Measurements from ENCODE around the gene ARHGAP28.

ARHGAP28 gene

GRCh38 chr18:6810191-6810590 is 80.7 kb downstream of the ARHGAP28 start:
- TF ChIP-seq CTCF (IDR thresholded peaks at IDR 0.05; ENCODE audit: insufficient read depth, low read length, poor library complexity, severe bottlenecking) = no peak
- H3K27me3 ChIP-seq (replicated peaks; ENCODE audit: control insufficient read depth, insufficient read depth, low read length) = no peaks in the 10 kb centered on the region
- H3K4me3 ChIP-seq (replicated peaks; ENCODE audit: low read depth, low read length) = no peak overlapping the region
- H3K36me3 ChIP-seq (ENCODE audit: control insufficient read depth, insufficient read depth, low read length) = no peaks in the 10 kb centered on the region
- no peak for DNase-seq (ENCODE audit: extremely low read depth, insufficient read length)

GRCh38 chr18:6811816-6812215 is 82.3 kb downstream of the ARHGAP28 start:
- no peaks in the 10 kb centered on the region; the same call in 1 of the 2 replicates for H3K27me3 ChIP-seq (replicated peaks; ENCODE audit: control insufficient read depth, insufficient read depth, low read length)
- DNase-seq (ENCODE audit: extremely low read depth, insufficient read length) = no peak
- no peak for TF ChIP-seq CTCF (IDR thresholded peaks at IDR 0.05; ENCODE audit: insufficient read depth, low read length, poor library complexity, severe bottlenecking)
- H3K4me3 ChIP-seq (replicated peaks; ENCODE audit: low read depth, low read length) = no peak overlapping the region
- H3K36me3 ChIP-seq (ENCODE audit: control insufficient read depth, insufficient read depth, low read length) = no peaks in the 10 kb centered on the region

GRCh38 chr18:6814882-6815425 is 85.4 kb downstream of the ARHGAP28 start:
- Histone ChIP-seq H3K4me3 (replicated peaks; ENCODE audit: low read depth, low read length) (no peak overlapping the region), H3K36me3 (ENCODE audit: control insufficient read depth, insufficient read depth, low read length) (no peaks in the 10 kb centered on the region), H3K27me3 (replicated peaks; ENCODE audit: control insufficient read depth, insufficient read depth, low read length) (no peaks in the 10 kb centered on the region; the same call in 1 of the 2 replicates)
- DNase-seq (ENCODE audit: extremely low read depth, insufficient read length) = no peak
- TF ChIP-seq CTCF (IDR thresholded peaks at IDR 0.05; ENCODE audit: insufficient read depth, low read length, poor library complexity, severe bottlenecking) = no peak

DNA sequence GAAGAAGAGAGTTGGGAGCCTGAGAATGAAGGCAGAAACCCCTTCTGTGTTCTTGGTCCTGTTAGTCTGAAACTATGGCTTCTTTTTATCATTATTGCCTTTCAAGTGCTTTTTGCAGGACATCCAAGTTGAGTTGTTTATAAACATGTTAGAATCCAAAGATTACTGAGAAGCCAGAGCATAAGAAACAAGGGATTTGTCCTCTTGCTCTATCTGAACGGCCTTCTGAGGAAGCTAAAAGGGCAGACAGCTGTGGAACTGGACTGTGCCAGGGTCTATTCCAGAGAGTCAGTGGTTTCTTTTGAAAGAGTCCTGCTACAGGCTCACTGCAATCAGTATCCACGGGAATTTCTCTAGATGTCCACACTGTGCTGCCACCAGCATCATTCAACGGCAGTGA is 86.6 kb downstream of the ARHGAP28 start:
- no peak for DNase-seq (ENCODE audit: extremely low read depth, insufficient read length)
- Histone ChIP-seq H3K27me3 (replicated peaks; ENCODE audit: control insufficient read depth, insufficient read depth, low read length) (no peaks in the 10 kb centered on the region; the same call in 1 of the 2 replicates), H3K36me3 (ENCODE audit: control insufficient read depth, insufficient read depth, low read length) (no peaks in the 10 kb centered on the region), H3K4me3 (replicated peaks; ENCODE audit: low read depth, low read length) (no peak overlapping the region)
- TF ChIP-seq CTCF (IDR thresholded peaks at IDR 0.05; ENCODE audit: insufficient read depth, low read length, poor library complexity, severe bottlenecking) = no peak

DNA sequence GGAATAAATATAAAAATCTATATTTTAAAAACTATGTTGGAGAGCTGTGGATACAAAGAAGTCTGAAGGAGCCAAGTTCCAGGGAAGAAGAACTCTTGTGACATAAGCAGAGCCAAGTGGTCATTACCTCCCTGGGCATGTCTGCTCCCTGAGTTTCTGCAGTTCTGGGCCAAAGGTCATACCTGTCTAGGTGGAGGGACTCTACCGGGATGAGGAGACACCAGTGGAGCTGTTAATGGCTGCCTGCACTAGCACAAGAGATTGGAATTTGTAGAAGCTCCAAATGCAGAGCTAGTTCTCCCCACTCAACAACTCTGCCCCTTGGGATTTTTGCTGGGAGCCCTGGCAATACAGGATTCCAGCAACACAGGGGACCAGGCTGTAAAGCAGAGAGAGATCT is 89.8 kb downstream of the ARHGAP28 start:
- H3K4me3 ChIP-seq (replicated peaks; ENCODE audit: low read depth, low read length) = no peak overlapping the region
- H3K27me3 ChIP-seq (replicated peaks; ENCODE audit: control insufficient read depth, insufficient read depth, low read length) = no peaks in the 10 kb centered on the region; the same call in 1 of the 2 replicates
- no peak for TF ChIP-seq CTCF (IDR thresholded peaks at IDR 0.05; ENCODE audit: insufficient read depth, low read length, poor library complexity, severe bottlenecking)
- H3K36me3 ChIP-seq (ENCODE audit: control insufficient read depth, insufficient read depth, low read length) = no peaks in the 10 kb centered on the region
- DNase-seq (ENCODE audit: extremely low read depth, insufficient read length) = no peak

DNA sequence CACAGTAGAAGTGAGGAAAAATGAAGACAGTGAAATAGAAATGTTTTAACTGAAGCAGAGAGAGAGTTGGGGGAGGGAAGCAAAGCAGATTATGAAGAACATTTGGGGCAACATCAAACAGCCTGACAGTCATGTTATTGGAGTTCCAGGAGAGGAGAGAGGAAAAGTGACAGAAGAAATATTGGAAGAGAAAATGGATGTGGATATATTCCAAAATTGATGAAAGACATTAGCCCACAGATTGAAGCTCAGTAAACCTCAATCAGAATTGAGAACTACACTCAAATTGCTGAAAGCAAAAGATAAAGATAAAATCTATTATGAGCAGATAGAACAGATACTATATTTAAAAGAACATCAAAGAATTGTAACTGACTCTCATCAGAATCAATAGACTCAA is 90.8 kb downstream of the ARHGAP28 start:
- Histone ChIP-seq H3K36me3 (ENCODE audit: control insufficient read depth, insufficient read depth, low read length) (no peaks in the 10 kb centered on the region), H3K27me3 (replicated peaks; ENCODE audit: control insufficient read depth, insufficient read depth, low read length) (no peaks in the 10 kb centered on the region; the same call in 1 of the 2 replicates), H3K4me3 (replicated peaks; ENCODE audit: low read depth, low read length) (no peak overlapping the region)
- no peak for TF ChIP-seq CTCF (IDR thresholded peaks at IDR 0.05; ENCODE audit: insufficient read depth, low read length, poor library complexity, severe bottlenecking)
- no peak for DNase-seq (ENCODE audit: extremely low read depth, insufficient read length)

Data from GM06990 (cell line).